ENCODE measurements around the gene CEP85.

DNA sequence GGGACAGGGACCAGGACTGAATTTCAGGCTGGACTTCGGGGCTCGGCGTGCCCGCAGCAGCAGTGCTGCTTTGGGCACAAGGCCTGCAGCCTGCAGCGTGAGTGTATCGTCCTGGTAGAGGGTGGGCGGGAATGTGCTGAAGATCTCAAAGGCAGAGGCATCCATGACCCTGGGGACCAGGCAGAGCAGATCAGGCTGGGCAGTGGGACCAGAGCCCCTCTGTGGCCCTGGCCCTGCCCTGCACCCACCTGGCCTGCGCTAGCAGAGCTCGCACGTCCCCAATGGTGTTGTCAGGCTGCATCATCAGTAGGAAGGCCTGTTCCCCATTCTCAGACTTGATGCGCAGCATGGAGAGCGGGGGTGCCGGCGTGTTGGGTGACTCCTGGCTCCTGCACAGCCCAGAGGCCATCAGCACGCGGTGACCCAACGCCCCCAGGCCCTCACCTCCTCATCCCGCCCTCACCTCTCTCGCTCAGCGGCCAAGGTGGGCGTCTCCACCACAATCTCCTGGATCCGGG, 48.5 kb downstream of the CEP85 start:
- TF ChIP-seq CTCF (IDR thresholded peaks at IDR 0.05; ENCODE audit: insufficient read depth, low read depth, low read length) (no peak), EZH2 (IDR thresholded peaks at IDR 0.05; ENCODE audit: insufficient read depth, low read length) (no peak)
